Endometrium (tissue), 2 donors: ENCODE results near the gene SEC61G.

Experiments used
- FAIRE-seq: peaks from 2 replicates; lab custom pipeline; 2012; peaks lifted over from hg19 to GRCh38; lab: Jason Lieb, UNC
- donor health status: control.
- donor health status: control.

The SEC61G gene

DNA sequence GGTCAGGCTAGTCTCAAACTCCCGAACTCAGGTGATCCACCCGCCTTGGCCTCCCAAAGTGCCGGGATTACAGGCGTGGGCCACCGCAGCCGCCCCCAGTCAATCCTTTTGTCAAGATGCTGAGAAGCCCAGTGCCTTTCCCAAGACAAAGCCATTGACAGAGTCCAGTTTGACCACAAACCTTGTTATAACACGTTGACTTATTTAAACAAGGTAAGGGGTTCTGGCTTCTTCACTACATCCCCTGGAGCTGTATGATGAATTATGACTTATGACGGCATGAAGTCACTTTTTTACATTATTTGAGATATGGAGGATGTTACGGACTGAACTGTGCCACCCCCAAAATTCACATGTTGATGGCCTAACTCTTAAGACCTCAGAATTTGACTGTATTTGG lies 5.8 kb upstream of the SEC61G start:
- FAIRE-seq, result no peak

DNA sequence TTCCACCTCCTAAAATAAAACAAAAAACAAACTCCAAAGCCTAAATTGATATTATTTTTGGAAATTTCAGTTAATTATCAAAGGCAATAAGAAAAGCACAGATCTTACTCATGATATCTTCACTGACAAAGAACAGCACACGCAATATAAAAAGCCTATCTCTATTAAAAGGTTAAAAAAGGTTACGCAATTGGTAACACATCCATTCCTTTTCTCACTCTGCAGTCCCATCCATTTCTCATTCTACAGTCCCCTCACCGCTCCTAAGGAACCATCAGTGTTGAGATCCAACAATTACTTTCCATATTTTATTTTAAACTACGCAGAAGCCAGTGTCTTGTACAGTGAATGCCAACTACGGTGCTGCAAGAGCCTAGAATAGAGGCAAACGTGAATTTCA lies 1.3 kb downstream of the SEC61G start:
- FAIRE-seq, result no peak

DNA sequence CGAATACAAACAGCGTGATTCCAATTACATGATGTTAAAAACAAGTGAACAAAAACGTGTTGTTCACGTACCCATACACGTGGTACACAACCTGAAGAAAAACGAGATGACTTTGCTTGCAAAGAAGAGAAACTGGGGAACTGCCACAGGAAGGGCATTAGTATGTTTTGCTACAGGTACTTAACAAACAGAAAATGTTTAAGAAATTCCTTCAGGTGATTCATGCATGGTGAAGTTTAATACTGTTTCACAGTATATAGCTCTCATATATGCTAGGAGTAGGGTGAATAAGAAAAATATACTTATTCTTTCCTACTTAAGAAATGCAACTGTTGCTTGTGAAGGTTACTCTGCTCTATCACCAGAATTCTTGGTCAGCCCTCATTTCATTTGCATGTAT lies 9.8 kb downstream of the SEC61G start:
- FAIRE-seq, result no peak

DNA sequence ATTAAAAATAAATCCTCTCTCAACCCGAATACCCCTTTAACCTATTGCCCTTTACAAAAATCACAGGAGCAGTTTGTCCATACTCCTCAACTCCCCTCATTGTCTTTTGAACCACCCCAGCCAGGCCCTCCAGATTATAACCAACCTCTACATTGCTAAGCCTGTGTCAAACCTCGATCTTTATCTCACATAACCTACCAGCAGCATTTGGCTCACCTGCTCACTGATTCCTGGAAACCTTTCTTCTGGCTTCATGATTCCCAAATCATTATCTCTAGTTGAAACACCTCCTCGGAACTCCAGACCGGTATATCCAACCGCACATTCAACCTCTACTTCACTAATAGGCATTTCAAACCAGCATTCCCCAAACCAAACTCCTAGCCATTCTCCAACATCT lies 11.8 kb downstream of the SEC61G start:
- no peak for FAIRE-seq

DNA sequence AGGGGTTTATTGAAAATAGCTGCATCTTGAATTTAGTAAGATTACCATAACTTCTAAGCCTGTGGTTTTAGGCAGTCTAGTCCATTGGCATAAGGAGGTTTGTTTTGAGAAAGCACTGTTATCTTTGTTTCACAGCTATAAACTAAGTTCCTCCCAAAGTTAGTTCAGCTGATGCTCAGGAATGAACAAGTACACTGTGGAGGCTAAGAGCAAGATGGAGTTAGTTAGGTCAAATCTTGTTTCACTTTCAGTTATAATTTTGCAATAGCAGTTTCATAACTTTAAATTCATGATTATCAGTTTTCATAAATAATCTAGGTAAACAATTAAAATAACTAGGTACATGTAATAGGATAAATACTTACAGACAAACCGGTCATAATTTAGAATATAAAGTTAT lies 15.4 kb downstream of the SEC61G start:
- FAIRE-seq, result peak; percentile 92

DNA sequence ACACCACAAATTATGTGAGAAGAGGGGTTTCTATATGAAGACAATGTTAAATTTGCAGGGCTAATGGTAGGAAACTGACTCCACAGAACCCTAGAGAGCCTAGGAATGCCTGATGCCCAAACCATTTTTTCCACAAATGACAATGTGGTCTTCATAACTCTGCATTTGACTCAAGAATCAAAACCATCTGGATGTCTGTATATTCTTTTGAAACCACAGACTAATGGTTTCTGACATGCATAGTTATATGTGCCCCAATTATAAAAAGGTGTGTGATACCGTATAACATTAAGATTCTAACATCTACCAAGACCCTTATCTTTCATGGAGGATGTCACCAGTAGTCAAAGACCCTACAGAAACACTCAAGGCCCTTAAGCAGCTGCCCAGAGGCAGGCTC lies 20.3 kb downstream of the SEC61G start:
- FAIRE-seq, result no peak

DNA sequence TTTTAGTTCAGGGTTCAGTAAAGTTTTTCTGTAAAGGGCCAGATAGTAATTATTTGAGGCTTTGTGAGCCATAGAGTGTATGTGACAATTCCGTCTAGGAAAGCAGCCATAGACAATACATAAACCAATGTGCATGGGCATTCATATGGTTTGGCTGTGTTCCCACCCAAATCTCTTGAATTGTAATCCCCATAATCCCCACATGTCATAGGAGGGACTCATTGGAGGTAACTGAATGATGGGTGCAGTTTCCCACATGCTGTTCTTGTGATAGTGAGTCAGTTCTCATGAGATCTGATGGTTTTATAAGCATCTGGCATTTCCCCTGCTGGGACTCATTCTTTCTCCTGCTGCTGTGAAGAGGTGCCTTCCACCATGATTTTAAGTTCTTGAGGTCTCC lies 29.9 kb downstream of the SEC61G start:
- FAIRE-seq, result no peak

DNA sequence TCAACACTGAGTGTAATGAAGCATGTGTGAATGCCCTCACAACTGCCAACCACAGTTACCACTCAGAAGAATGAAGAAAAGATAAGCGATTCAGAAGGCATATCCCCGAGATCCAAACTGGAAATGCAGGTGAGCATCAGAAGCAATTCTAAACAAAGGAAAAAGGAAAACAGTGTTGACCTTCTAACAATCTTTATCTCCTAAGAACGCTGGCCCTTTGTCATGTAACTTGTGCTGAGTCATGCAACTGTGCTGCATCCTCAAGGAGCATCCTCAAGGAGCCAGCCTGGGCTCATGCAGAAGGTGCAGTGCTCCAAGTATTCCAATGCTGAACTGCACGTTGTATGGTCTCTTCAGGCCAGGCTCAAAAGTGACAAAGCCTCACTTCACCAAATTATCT lies 30.6 kb downstream of the SEC61G start:
- no peak for FAIRE-seq

DNA sequence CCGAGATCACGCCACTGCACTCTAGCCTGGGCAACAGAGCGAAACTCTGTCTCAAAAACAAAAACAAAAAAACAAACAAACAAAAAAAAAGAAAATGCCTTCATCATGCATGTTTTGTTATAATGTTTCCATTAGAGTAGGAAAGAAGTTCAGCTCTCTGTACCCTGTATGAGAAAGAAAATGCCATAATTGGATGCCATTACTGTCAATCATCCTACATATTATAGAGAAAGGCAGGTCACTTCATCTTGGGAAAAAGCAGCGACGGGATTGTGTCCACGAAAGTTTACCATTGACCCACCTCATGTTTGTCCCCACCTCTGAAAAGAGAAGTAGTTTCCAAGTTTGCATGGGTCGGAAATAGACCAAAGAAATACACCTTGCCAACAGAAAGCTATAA lies 33.8 kb downstream of the SEC61G start:
- no peak for FAIRE-seq

DNA sequence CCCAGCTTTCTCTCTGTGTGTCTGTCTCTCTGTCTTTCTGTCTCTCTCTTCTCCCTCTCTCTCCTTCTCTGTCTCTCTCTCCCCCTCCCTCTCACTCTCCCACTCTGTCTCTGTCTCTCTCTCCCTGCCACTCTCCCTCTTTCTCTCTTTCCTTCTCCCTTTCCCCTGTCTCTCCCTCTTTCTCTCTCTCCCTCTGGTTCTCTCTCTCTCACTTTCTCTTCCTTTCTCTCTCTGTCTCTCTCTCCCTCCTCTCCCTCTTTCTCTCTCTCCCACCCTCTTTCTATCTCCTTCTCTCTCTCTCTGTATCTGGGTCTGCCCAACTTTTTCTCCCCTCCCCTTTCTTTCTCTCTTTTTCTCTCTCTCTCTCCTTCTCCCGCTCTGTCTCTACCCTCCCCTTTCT lies 36.5 kb downstream of the SEC61G start:
- no peak for FAIRE-seq

DNA sequence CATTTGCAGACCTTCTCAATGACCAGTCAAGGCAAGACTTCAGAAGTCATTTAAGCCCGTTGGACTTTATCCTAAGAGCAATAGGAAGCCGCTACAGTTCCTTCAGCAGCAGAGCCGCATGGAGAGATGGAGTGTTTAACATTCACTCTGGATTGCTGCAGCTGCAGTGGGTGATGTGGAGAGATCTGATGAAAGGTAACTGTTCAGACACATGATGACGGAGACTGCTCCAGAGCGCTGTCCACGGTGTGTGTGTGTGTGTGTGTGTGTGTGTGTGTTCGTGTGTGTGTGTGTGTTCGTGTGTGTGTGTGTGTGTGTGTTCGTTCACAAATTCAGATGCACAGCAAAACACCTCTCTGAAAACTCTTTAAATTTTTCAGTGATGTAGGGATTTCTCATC lies 37.0 kb downstream of the SEC61G start:
- FAIRE-seq, result no peak

DNA sequence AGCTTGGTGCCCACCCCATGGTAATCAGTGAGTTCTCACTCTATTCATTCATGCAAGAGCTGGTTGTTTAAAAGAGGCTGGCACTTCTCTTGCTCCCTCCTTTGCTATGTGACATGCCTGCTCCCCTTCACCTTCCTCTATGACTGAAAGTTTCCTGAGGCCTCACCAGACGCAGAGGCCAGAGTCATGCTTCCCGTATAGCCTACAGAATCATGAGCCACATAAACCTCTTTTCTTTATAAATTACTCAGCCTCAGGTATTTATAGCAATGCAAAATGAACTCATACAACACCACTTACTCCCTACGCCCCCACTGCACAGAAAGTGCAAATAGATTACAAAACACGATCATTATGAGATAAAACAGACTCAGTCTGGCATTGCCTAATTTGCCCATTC lies 39.0 kb downstream of the SEC61G start:
- no peak for FAIRE-seq

DNA sequence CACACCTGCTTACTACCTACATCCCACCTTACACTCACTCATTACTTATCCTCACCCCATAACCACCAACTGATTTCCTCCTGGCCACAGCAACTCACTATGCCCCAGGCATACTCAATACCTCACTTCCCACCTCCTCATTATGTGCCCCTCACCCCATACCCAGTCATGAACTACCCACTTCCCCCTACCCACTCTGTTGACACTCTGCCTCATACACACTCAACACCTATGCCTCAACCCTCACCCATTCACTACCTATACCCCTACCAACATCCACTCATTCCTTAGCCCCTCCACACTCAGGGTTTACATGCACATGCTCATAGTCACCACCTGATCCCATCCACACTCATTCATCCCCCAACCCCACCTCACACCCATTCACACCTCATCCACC lies 39.6 kb downstream of the SEC61G start:
- no peak for FAIRE-seq

DNA sequence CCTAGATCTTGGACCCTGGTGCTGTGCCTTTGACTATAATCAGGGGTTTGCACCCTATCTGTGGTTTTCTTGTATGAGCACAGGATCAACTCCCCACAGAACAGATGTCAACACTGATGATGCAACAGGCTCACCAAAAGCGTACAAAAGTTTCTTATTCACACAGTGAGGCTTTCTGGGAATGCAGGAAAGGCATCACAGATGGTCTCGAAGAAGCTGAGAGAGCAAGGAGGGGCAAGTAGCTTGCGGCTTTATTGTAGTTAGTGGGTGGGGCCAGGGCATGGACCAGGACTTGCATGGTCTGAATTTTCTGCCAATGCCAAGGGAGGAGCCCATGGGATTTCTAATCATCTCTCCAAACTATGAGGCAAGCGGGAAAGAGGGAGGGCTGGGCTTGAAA lies 46.2 kb downstream of the SEC61G start:
- no peak for FAIRE-seq

DNA sequence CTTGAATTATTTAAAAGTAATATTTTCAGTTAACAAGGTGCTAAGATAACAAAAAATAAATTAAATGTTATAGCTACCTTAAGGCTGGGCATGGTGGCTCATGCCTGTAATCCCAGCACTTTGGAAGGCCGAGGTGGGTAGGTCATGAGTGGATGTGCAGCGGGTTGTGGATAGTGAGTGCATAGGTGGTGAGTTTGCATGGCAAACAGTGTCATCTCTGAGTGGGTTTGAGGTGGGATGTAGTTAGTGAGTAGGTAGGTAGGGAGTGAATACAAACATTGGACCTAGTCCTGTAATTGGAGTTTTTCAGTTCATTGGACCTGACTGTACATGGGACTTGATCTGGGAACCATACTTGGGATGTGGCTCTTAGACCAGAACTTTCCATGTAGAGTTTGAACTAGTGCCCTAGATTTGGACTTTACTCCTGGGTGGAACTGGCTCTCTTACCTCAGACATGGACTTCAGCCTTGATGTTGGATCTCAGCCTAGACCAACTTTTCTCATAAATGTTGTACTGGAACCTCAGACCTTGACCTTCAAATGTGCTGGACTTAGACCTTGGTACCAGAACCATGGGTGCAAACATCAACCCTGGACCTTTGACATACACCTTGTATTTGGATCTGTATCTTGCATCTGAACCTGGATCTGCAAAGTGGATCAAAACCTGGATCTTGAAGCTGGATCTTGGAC lies 47.0 kb downstream of the SEC61G start:
- FAIRE-seq, result no peak

DNA sequence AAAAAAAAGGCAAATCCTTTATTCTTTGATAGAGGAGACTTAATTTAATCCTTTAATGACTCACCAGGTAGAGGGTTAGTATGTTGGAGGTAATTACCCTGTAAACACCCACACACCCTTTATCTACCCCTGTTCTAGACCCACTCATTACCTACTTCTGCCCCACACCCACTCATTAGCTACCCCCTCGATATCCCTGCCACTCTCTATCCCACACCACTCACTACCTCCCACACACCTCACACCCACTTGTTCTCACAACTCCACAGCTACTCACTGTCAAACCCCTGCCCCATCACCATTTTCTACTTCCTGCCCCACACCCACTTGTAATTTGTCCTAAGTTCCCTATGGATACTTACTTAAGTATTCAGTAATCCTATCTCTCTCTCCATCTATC lies 49.7 kb downstream of the SEC61G start:
- FAIRE-seq, result no peak

DNA sequence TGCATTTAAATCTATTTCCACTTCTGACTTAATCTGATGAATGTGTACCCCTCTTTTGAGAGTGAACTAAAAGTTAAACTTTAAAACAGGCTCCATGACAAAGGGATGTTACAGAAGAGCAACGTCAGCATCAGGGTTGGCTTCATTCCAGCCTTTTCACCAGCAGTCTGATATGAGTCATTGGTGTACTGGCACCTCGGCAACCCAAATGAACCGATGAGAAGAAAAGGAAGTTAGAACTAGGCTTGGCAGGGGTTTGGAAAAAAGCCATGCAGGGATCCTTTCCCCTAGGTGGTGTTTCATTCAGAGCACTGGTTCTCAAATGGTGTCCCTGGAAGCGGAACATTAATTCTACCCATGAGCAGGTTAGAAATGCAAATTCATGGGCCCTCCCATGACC lies 53.6 kb downstream of the SEC61G start:
- FAIRE-seq, result no peak

DNA sequence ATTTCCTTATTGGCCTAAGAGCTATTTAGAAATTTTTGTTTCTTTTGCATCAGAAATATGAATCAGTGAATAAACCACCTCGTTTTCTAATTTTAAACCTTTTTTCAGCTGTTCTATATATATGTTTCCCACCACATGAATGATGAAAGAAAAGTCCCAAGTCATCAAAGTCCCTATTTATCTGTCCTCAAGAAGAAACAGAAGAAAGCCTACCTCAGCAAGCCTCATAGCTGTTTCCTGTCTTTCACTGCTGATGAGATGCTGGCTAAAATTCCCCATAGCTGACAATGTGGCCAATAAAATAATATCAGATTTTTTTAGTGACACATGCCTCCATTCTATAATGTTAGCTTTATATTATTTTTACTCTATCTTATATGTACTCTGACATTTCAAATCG lies 54.2 kb downstream of the SEC61G start:
- no peak for FAIRE-seq
